Measurements from ENCODE around the gene SCAANT1.
A peak's percentile ranks its signal among the peaks of the same experiment; 100 is the strongest.

The SCAANT1 gene

DNA sequence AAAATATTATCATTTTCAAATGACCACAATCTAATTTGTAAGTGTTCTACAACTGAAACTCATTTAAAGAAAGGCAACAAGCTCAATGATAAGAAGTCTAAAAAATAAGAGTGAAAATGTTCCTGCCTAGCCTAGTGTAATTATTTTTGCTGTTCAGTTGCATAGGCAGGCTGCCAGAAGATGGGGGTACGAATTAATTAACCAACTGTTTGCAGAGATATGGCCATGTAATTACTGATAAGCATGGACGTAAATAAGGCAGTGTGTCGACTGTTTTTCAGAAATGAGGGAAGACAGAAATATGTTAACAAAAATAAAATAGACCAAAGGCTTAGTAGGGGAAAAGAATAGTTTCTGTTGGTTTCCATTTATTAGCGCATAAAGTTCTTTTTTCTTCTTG is 24.7 kb upstream of the SCAANT1 start:
- no peak overlapping the region for H3K27ac ChIP-seq
- no peak for DNase-seq (ENCODE audit: low read depth, low spot score)

DNA sequence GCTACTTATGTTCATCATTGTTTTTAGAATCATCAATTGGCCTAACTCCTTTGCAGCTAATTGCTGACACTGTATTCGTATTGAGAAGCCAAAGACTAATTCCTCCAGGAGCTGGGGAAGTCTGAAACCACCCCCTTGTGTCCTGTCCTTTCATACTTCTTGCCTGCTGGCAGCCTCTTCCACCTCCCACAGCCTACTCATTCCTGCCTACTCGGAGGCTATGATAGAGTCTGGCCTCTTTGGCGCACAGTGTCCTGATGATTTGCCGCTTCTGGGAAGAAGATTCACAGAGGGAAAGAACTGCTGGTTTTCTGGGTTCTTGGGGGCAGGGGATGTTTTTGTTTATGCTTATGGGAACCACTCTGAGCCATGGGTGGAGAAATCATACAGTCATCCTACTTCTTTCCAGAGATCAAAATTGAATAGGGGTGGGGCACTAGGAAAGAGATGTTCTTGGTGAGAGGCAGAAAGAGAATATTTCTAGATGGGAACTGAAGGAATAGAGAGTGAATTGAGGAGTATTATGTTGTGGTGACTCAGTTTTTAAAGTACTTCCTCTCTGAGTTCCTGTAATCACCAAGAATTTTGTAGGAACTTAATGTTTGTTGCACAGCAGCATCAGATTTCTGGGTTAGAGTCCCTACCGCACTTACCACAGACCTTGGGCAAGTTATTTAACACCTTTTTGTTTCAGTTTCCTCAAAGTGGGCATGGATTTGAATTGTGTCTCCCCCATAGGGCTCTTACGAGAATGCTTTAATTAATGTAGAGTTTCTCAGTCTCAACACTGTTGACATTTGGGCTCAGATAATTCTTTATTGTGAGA is 22.1 kb upstream of the SCAANT1 start:
- H3K27ac ChIP-seq: no peak overlapping the region
- DNase-seq (ENCODE audit: low read depth, low spot score): no peak

DNA sequence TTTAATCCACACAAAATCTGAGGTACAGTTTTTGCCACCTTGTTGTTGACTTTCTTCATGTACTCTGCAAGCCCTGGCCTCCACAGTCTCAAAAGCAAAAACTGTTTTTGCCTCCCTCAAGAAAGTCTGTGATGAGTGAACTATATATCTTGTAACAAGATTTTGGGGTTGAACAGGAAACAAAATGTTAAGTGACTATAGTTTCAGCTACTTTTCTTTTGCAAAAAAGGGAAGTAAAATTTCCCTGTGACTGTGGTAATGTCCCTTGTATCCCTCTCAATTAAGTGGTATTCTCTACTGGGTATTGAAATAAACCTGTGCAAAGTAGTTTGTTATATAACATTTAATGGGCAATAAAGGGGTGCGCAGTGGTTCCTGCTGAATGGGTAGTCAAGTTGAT is 21.3 kb upstream of the SCAANT1 start:
- no peak for DNase-seq (ENCODE audit: low read depth, low spot score)
- H3K27ac ChIP-seq: no peak overlapping the region

DNA sequence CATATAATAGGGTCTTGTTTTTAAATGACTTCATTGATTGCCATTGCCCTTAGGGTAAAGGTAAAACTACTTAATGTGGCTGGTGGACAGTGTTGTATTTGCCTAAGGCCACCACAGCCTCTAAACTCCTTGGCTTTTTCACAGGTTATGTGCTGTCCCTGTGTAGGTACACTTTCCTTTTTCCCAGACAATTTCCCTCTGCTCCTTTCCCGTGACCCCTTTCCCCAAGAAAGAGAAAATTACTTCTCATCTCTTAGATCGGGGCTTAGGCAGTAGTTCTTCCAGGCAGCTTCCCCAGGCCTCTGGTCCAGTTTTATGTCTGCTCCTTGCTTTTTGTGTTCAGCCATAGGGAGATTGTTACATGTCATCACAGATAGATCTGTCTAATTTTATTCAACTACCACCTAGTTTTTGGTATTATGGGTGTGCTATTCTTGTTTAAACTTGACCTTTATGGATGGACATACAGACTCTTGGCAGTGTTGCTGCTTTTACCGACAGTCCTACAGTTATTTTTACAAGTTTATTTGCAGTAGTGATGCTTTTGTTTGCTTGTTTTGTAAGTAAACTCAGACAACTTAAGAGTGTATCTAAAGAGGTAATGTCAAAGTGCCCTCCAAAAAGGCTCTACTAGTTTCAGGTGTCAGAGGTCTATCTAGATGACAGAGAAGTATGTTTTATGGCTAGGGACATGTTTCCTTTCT is 20.5 kb upstream of the SCAANT1 start:
- no peak overlapping the region for H3K27ac ChIP-seq
- no peak for DNase-seq (ENCODE audit: low read depth, low spot score)

DNA sequence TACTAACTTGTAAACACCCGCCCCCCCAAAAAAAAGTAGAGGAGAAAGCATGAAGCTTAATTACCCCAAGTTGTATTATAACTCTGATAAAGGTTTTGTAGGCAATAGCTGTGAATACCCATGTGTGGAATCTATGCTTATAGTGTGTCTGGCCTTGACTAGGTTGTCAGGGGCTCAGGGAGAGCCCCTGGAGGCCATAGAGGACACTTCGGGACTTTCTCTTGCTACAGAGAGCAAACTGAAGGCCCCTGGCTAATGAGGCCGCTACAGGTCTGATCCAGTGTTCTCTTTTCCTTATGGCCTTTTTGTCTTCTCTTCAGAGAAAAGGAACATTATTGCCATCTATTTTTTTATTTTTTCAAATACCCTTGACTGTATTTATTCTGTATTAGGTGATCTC is 19.1 kb upstream of the SCAANT1 start:
- no peak overlapping the region for H3K27ac ChIP-seq
- no peak for DNase-seq (ENCODE audit: low read depth, low spot score)

DNA sequence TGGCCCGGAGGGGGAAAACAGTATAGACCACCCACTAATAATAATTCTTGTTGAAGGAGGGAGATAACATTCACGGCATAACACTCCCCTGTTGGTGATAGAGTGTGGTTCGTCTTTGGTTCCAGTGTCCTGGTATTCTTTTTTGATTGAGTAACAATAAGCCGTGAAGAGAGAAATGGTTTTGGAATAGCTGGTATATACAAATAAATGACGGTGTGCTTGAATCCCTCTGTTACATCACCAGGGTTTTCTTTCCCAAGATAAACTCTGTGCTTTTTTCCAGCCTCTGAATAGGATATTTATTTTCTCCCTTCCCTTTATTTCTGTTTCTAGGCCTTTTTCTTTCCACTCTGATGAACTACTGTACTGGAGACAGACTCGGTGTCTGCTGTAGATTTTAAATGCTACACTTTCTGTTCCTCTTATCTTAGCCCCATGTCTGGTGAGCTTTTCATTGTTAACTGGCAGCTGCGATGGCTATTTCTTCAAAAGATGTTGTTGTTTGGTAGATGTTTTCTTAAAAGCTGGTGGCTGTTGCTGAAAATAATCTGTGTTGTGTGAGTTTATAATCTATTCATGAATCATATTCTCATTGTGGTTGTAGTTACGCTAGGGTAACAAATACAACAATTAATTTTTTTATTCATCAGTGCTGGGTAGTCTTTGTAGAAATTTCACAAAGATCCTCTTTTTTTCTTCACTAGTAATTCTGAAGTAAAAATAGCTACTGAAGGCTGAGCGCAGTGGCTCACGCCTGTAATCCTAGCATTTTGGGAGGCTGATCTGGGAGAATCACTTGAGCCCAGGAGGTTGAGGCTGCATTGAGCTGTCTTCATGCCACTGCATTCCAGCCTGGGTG is 15.5 kb upstream of the SCAANT1 start:
- no peak for DNase-seq (ENCODE audit: low read depth, low spot score)
- H3K27ac ChIP-seq: no peak overlapping the region

DNA sequence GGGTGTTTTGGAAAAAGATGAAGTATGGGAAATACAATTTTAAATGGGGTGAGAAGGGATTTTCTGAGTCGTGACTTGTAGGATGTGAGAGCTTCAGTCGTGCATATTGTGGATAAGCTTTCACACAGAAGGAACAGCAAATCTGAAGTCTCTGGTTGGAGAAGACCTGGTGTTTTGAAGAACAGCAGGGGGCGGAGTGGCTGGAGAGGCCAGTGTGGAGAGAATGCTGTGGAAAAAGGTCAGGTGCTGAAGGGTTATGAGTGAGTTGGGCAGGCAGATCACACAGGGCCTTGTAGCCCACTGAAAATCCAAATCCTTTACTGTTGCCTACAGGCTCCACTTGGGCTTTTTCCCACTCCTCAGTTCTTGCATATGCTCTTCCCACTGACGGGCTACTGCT is 14.1 kb upstream of the SCAANT1 start:
- DNase-seq (ENCODE audit: low read depth, low spot score): no peak
- H3K27ac ChIP-seq: no peak overlapping the region

DNA sequence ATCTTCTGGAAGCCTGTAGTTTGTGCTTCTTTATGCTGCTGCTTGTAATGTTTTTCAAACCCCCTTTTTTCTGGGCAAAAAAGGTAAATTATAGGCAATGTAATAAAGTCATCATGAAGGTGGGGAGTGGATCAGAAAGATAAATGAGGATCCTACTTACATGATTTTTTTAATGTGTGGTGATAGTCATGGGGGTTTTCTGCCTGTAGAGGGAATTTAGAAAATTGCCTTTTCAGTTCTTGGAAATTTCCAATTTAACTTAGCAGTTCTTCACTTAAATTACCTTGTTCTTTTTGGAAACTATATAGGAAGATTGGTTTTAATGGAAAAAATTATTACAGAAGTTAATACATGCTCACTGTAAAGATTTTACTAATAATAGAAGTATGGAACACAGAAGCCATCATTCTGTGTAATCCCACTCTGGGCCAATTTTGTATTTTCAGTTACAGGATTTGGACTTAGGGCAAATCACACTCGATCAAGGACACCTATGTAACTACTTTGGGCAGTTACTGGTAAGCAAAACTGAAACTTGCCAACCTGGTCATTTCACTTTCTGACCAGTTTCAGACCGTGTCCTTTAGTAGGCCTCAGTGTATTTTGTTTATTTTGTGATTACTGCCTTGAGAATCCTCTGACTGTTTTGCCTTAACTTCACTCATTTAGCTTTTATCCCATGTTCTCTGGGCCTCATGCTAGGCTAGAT is 10.5 kb upstream of the SCAANT1 start:
- H3K27ac ChIP-seq: no peak overlapping the region

DNA sequence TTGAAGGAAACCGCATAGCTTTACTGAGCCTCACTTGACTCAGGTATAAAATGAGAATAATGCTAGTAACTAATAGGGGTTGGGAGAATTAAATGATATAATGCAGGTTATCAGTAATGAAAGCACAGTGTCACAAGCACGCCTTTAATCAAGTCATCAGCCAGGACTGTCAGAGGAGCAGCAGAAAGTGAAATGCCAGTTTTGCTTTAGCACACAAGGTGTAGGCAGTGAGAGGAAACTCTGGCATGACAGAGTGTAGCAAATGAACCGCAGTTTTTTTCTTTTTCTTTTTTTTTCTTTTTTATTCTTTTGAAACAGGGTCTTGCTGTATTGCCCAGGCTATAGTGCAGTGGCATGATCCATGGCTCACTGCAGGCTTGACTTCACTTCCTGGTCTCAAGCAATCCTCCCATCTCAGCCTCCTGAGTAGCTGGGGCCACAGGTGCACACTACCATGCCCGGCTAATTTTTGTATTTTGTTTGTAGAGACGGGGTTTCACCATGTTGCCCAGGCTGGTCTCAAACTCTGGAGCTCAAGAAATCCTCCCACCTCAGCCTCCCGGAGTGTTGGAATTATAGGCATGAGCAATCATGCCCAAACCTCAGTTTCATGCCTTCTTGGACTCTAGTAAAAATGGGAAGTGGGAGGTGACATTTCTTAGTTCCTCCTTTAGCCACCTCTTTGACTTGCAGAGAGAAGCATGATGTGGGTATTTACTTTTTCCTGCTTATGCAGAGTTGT is 9.7 kb upstream of the SCAANT1 start:
- no peak for DNase-seq (ENCODE audit: low read depth, low spot score)
- H3K27ac ChIP-seq: no peak overlapping the region

More for the DNA sequence above, 10.5 kb upstream of the SCAANT1 start:
- no peak for DNase-seq (ENCODE audit: low read depth, low spot score)

DNA sequence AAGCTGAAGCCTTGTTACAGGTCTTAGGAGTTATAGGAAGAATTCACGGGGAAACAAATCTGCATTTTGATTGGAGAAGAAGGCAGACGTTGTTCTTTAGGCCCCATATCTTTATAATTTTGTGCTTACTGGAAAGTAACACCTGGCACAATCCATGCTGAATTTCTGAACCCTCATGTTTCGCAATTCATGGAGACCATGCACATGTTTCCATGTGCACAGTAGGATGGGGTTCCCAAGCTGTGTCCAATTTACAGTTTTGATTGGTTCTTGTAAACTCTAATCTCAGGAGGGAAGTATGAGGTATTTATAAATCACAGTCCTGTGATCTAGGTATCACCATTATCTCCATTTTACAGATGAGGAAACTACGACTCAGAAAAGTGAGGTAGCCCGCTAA is 7.8 kb upstream of the SCAANT1 start:
- no peak for DNase-seq (ENCODE audit: low read depth, low spot score)
- no peak overlapping the region for H3K27ac ChIP-seq

DNA sequence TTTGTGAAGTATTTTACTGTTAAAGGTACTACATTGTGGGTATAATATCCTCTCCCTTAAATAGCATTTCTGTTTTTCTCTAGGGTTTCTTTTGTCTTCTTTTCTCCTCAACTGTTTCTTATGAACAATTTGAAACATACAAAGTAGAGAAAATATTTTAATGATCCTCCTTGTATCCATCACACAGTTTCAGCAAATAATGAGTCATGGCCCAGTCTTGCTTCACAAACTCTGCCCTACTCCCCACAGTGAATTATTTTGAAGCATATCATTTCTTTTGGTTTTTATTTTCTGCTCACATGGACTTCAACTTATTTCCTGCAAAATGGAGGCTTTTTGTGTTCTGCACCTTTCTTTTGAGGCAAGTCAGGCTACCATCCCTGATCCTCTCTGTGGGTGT is 6.1 kb upstream of the SCAANT1 start:
- DNase-seq (ENCODE audit: low read depth, low spot score): no peak

DNA sequence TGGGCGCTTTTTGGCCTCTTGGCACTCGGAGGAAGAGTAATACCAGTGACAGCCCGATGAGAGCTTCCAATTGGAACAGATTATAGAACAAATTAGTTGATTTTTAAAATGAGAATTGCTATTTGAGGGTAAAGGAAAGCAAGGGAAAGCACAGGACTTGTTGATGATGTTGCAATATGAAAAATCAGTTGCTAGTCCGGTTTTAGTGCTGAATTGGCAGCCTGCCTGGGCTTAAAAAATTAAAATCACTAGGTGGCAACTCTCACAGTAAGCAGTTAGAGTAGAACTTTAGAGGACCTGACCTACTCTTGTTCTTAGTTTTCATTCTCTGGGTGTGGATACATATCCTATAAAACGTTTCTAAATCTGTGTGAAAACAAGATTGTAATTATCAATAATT is 2.1 kb upstream of the SCAANT1 start:
- no peak for DNase-seq (ENCODE audit: low read depth, low spot score)

More for the DNA sequence above, 6.1 kb upstream of the SCAANT1 start:
- peak overlapping the region; percentile 16 for H3K27ac ChIP-seq

DNA sequence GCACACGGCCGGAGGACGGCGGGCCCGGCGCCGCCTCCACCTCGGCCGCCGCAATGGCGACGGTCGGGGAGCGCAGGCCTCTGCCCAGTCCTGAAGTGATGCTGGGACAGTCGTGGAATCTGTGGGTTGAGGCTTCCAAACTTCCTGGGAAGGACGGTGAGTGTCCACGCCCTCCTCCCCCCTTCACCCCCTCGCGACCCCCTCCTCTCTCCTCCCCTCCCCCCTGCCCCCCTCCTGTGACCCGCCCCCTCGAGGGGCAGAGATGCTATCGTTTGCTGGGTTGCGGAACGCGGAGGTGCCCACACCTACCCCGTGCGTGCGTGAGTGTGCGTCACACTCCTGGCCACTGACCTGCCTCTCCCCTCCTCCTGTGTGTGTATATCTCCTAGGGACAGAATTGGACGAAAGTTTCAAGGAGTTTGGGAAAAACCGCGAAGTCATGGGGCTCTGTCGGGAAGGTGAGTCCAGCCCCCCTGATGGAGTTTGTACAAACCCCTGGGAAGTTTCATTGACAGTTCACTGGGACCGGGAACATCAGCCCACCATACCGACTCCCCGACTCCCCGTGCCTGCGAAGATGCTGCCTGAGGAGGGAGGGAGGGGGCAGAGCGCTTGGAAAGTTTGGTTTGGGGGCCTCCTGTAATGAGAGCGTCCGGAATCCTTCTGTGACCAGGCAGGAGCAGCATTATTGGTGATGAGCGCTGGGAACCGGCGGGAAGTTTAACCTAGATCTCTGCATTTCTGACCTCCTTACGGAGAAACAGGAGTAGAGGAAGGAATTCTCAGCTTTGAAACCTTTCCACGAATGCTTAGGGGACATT is 795 bp upstream of the SCAANT1 start:
- no peak for DNase-seq (ENCODE audit: low read depth, low spot score)
- peak overlapping the region; percentile 94 for H3K27ac ChIP-seq

More for the DNA sequence above, 2.1 kb upstream of the SCAANT1 start:
- peak overlapping the region; percentile 94 for H3K27ac ChIP-seq

DNA sequence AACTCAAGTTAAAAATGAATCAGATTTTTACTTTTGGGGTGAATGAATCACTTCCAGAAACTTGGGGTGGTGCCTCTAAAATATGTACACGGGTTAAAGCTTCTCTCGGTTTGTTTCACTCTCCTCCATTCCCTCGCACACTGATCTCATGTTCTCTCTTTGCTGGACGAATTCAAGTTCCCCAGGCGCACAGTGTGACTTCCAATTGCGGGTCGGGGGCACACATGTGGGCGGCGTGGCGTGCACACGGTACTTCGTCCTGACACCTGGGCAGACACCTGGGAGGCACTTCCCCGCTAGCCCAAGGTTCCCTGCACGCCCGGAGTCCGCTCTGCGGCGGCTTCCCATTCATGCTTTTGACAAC is 692 bp downstream of the SCAANT1 start:
- DNase-seq (ENCODE audit: low read depth, low spot score): no peak
- H3K27ac ChIP-seq: peak overlapping the region; percentile 94

DNA sequence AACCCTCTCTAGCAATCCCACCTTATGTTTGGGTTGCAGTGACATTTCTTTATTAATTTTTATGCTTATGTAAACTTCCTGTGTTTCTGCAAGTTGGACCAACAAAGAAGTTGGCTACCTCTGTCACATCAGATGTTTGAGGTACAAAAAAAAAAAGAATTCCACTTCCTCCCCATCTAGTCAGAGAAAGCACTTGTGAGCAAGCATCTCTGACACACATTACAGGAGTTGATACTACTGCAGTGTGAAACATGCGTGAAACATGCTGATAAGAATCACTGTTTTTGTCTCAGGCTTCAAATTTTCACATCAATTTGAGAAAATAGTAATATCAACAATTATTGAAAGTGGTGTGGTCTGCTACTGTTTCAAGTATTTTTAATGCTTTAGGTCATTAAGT is 1.3 kb downstream of the SCAANT1 start:
- H3K27ac ChIP-seq: peak overlapping the region; percentile 94
- DNase-seq (ENCODE audit: low read depth, low spot score): no peak

DNA sequence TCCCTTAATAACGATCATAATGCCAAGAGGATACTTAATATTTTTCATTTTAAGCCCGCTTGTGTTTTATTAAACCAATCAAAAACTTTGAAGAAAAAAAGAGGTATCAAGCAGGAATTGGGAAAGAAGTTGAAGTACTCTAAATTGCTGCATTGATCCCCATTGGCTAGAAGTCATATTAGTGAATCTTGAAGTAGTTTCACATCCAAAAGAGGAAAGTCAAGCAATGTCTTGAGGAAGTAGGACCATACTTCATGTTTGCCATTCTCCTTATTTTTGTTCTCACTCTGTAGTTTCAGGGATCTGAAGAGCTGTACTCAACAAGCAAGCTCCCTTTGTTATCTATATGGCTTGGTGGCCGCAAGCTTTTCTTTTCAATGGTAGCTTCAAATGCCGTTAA is 2.2 kb downstream of the SCAANT1 start:
- no peak overlapping the region for H3K27ac ChIP-seq
- no peak for DNase-seq (ENCODE audit: low read depth, low spot score)

DNA sequence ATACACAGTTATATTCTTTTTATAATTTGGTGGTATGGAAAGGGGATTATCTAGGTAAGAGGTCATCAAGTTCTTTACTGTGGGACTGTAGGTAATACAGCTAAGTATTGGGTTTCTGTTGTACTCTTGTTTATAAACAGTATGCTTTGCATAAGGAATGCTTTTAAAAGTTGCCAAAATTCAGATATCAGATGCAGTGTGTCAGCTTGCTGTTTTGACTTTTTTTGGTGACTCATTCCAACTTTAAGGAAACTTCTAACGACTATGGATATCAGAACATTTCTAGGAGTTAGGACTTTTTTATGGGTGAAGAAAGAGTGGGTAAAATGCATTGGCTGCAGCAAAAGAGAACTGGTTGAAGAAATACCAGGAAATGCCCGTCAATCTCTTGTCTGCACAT is 2.8 kb downstream of the SCAANT1 start:
- DNase-seq (ENCODE audit: low read depth, low spot score): no peak
- no peak overlapping the region for H3K27ac ChIP-seq

DNA sequence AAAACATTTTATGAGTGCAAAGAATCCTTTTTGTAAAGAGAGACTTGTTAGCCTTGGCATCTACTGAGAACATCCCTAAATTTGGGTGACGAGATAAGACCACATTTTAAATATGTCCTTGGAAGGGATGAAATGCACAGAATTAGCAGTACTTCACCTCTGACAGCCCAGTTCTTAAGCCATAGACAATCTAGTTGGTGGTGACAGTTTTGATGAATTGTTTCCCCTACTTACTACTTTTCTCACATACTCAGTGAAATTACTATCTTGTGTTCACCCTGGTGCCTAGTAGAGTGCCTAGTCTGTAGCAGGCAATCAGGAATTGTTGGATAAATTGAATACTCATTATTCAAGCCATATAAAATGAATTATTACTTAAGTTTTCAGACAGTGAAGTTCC is 3.4 kb downstream of the SCAANT1 start:
- DNase-seq (ENCODE audit: low read depth, low spot score): no peak
- no peak overlapping the region for H3K27ac ChIP-seq
